SK-N-MC (cell line): ENCODE results near the gene NFYB.

Experiments
- DNase-seq: peaks from one replicate; pipeline ENCODE4 v3.0.0-alpha.2; 2011; ENCODE audit warnings: low read depth, low spot score
- H3K27ac ChIP-seq: fragments of 200-600 bp; sonication (generic); 2 replicates; pipeline ENCODE4 v1.5.1; 2016; ENCODE audit warnings: mixed run types
- H3K36me3 ChIP-seq: fragments of 200-600 bp; sonication (generic); 2 replicates; pipeline ENCODE4 v1.6.1; 2017; ENCODE audit warnings: antibody characterized with exemption, low read length, mixed read lengths; ENCODE audit not compliant: insufficient read depth
- H3K4me3 ChIP-seq: fragments of 200-600 bp; sonication (generic); 2 replicates; pipeline ENCODE4 v1.5.1; 2016
- H3K9ac ChIP-seq: fragments of 200-600 bp; sonication (generic); 2 replicates; pipeline ENCODE4 v1.8.0; 2017; ENCODE audit warnings: mixed run types, mixed read lengths; ENCODE audit not compliant: insufficient read length
- H3K9me3 ChIP-seq: fragments of 200-600 bp; sonication (generic); 2 replicates; pipeline ENCODE4 v1.6.1; 2017; ENCODE audit warnings: low read depth, mild to moderate bottlenecking, antibody characterized with exemption, low read length, moderate library complexity, mixed read lengths
- EZH2 ChIP-seq: fragments of 200-600 bp; sonication (generic); IDR thresholded peaks from one replicate; pipeline ENCODE4 v1.6.1; 2017; ENCODE audit warnings: antibody characterized with exemption
- FOXP2 ChIP-seq: optimal IDR thresholded peaks from 2 replicates; pipeline ENCODE3; 2011; ENCODE audit warnings: mild to moderate bottlenecking, moderate library complexity; ENCODE audit not compliant: insufficient read depth; ENCODE audit errors: extremely low read length, control extremely low read depth
- POLR2AphosphoS5 ChIP-seq: IDR thresholded peaks from 2 replicates; pipeline ENCODE4 v1.6.1; 2012; ENCODE audit warnings: mild to moderate bottlenecking, low read depth, low read length, borderline replicate concordance

Gene NFYB

GRCh38 chr12:104143918-104144317 lies 5.9 kb upstream of the NFYB start:
- H3K4me3 ChIP-seq: no peak overlapping the region
- H3K36me3 ChIP-seq: no peaks in the 10 kb centered on the region
- DNase-seq: no peak
- H3K9me3 ChIP-seq: no peaks in the 10 kb centered on the region
- H3K9ac ChIP-seq: no peak overlapping the region
- TF ChIP-seq POLR2AphosphoS5 (no peak), FOXP2 (no peak), EZH2 (no peak)
- no peak overlapping the region for H3K27ac ChIP-seq

GRCh38 chr12:104143002-104143401 lies 5.0 kb upstream of the NFYB start:
- TF ChIP-seq POLR2AphosphoS5 (no peak), EZH2 (no peak), FOXP2 (no peak)

GRCh38 chr12:104142543-104142942 lies 4.5 kb upstream of the NFYB start:
- no peak for TF ChIP-seq FOXP2
- no peak for TF ChIP-seq POLR2AphosphoS5
- no peak for TF ChIP-seq EZH2
- Histone ChIP-seq H3K4me3 (no peak overlapping the region), H3K9me3 (no peaks in the 10 kb centered on the region), H3K36me3 (no peaks in the 10 kb centered on the region), H3K9ac (no peak overlapping the region), H3K27ac (no peak overlapping the region)
- DNase-seq: no peak

More at GRCh38 chr12:104143002-104143401, 5.0 kb upstream of the NFYB start:
- no peaks in the 10 kb centered on the region for H3K36me3 ChIP-seq
- H3K9ac ChIP-seq: no peak overlapping the region
- DNase-seq: no peak
- no peak overlapping the region for H3K4me3 ChIP-seq
- H3K27ac ChIP-seq: no peak overlapping the region
- no peaks in the 10 kb centered on the region for H3K9me3 ChIP-seq

GRCh38 chr12:104138797-104139152 lies 765 bp upstream of the NFYB start:
- no peaks in the 10 kb centered on the region for H3K9me3 ChIP-seq
- DNase-seq: no peak
- TF ChIP-seq EZH2: no peak
- no peak for TF ChIP-seq FOXP2
- no peak for TF ChIP-seq POLR2AphosphoS5
- H3K9ac ChIP-seq: peak overlapping the region; percentile 75
- H3K27ac ChIP-seq: no peak overlapping the region
- peak overlapping the region; percentile 70 for H3K4me3 ChIP-seq
- peaks cover 11% of the 10 kb centered on the region for H3K36me3 ChIP-seq

GRCh38 chr12:104137001-104137901 lies 759 bp downstream of the NFYB start:
- Histone ChIP-seq H3K27ac (peak overlapping the region; percentile 66; the same call in 1 of the 2 replicates), H3K4me3 (peak overlapping the region; percentile 81), H3K9me3 (no peaks in the 10 kb centered on the region), H3K9ac (peak overlapping the region; percentile 91), H3K36me3 (peaks cover 27% of the 10 kb centered on the region)
- no peak for DNase-seq
- TF ChIP-seq FOXP2 (no peak), POLR2AphosphoS5 (peak; percentile 57; the same call in 1 of the 2 replicates)

GRCh38 chr12:104136577-104136976 lies 1.4 kb downstream of the NFYB start:
- DNase-seq: peak; percentile 16

GRCh38 chr12:104134882-104135281 lies 3.1 kb downstream of the NFYB start:
- DNase-seq: no peak
- no peak overlapping the region for H3K27ac ChIP-seq
- no peak for TF ChIP-seq POLR2AphosphoS5
- TF ChIP-seq EZH2: no peak
- TF ChIP-seq FOXP2: no peak
- no peak overlapping the region for H3K4me3 ChIP-seq
- H3K9me3 ChIP-seq: no peaks in the 10 kb centered on the region
- no peak overlapping the region for H3K9ac ChIP-seq
- H3K36me3 ChIP-seq: peaks cover 49% of the 10 kb centered on the region

More at GRCh38 chr12:104136577-104136976, 1.4 kb downstream of the NFYB start:
- Histone ChIP-seq H3K4me3 (peak overlapping the region; percentile 81), H3K36me3 (peaks cover 32% of the 10 kb centered on the region), H3K9ac (peak overlapping the region; percentile 91), H3K9me3 (no peaks in the 10 kb centered on the region), H3K27ac (peak overlapping the region; percentile 66; the same call in 1 of the 2 replicates)
- no peak for TF ChIP-seq EZH2
- no peak for TF ChIP-seq POLR2AphosphoS5
- no peak for TF ChIP-seq FOXP2

GRCh38 chr12:104133866-104134265 lies 4.1 kb downstream of the NFYB start:
- Histone ChIP-seq H3K9ac (no peak overlapping the region), H3K4me3 (no peak overlapping the region), H3K27ac (no peak overlapping the region), H3K36me3 (peaks cover 59% of the 10 kb centered on the region), H3K9me3 (no peaks in the 10 kb centered on the region)
- no peak for TF ChIP-seq EZH2
- no peak for TF ChIP-seq POLR2AphosphoS5
- TF ChIP-seq FOXP2: no peak
- DNase-seq: no peak
